Transverse colon (tissue), 4 donors: ENCODE results near the gene ACTMAP. TPM values are rescaled to one million over a fixed set of nuclear protein-coding genes. Genes with fewer than 3 reads are reported as not detected.
"Not testable (repeated sequence)": the region's sequence is repeated elsewhere in the genome, so short reads cannot be mapped to it uniquely, and the experiment has no call there.

ENCODE experiments used
- DNase-seq: peaks from one replicate; pipeline ENCODE4 v3.0.0-alpha.2; 2019
- H3K27ac ChIP-seq, 4 donors: fragments of 200-600 bp; sonication (generic); 2 replicates each; pipeline ENCODE4 v1.5.1; 2016 to 2018; ENCODE audit warnings: inconsistent platforms in 4 of 4
- H3K27me3 ChIP-seq: fragments of 200-600 bp; sonication (generic); 2 replicates; pipeline ENCODE4 v1.5.1; 2017; ENCODE audit warnings: inconsistent platforms
- H3K36me3 ChIP-seq, 4 donors: fragments of 200-600 bp; sonication (generic); 2 replicates each; pipeline ENCODE4 v1.5.1; 2017 to 2019; ENCODE audit warnings: inconsistent platforms in 4 of 4
- H3K4me1 ChIP-seq, 4 donors: fragments of 200-600 bp; sonication (generic); 2 replicates each; pipeline ENCODE4 v1.5.1; 2017 to 2020; ENCODE audit warnings: inconsistent platforms in 4 of 4
- H3K4me3 ChIP-seq, 4 donors: fragments of 200-600 bp; sonication (generic); 1 replicate in 1 of 4; 2 replicates in 3 of 4; pipeline versions ENCODE4 v1.5.1 to v1.6.1; 2017 to 2019; ENCODE audit warnings: inconsistent platforms in 4 of 4
- H3K9me3 ChIP-seq, 2 donors: fragments of 200-600 bp; sonication (generic); 2 replicates each; pipeline ENCODE4 v1.5.1; 2017 to 2019; ENCODE audit warnings: inconsistent platforms in 2 of 2
- EP300 ChIP-seq: sonication (generic); formaldehyde crosslinking; IDR thresholded peaks from one replicate; pipeline ENCODE4 v1.6.1; 2017; ENCODE audit warnings: antibody characterized with exemption, low read depth
- POLR2A ChIP-seq: fragments of 450-650 bp; IDR thresholded peaks from one replicate; pipeline ENCODE4 v1.6.1; 2016; ENCODE audit warnings: antibody characterized with exemption, mild to moderate bottlenecking, moderate library complexity
- POLR2AphosphoS5 ChIP-seq, 3 donors: sonication (generic); formaldehyde crosslinking; IDR thresholded peaks; one replicate each; pipeline ENCODE4 v1.6.1; 2016; ENCODE audit warnings: antibody characterized with exemption in 3 of 3
- WGBS, 2 donors: methylation state at CpG; one replicate each; pipeline ENCODE4 v1.1.5; 2018; ENCODE audit warnings: low coverage in 1 of 2; 5-methylcytosine and 5-hydroxymethylcytosine counted together
- in situ Hi-C, 4 donors: fragments of 200-750 bp; cut with MboI; loops; one replicate each; pipeline versions ENCODE4 v1.15.0 to v1.15.1; 2017; ENCODE audit warnings: low sequenced_read_pairs in 3 of 4, low pct_ligation_motif_present in 1 of 4, low pct_unique_long_range_greater_than_20kb in 1 of 4
- intact Hi-C: fragments of 100-400 bp; cut with DNase I; formaldehyde crosslinking; loops from one replicate; pipeline ENCODE4 v1.15.1; 2023; ENCODE audit warnings: low total_unique reads
- total RNA-seq, 4 donors: library from RNA; depleted of rRNA; stranded (reverse); fragments of >200 nt; gene quantifications; one replicate each; pipeline ENCODE4 v1.1.0, GENCODE V29; 2016
- TF ChIP-seq, protein P1 (sequence below), 5 experiments: fragments of 200-600 bp in 3 of 5; fragments of 450-650 bp in 2 of 5; sonication (generic) in 3 of 5; IDR thresholded peaks; 1 replicate in 2 of 5; 2 replicates in 3 of 5; pipeline ENCODE4 v1.5.1; 2016 to 2017; ENCODE audit warnings: antibody characterized with exemption in 5 of 5, inconsistent platforms in 3 of 5, mild to moderate bottlenecking in 2 of 5, moderate library complexity in 1 of 5

The ACTMAP gene
- total RNA-seq, 4 donors from 2014 or later = 8.3 to 29.1 (median 12.1) TPM

DNA sequence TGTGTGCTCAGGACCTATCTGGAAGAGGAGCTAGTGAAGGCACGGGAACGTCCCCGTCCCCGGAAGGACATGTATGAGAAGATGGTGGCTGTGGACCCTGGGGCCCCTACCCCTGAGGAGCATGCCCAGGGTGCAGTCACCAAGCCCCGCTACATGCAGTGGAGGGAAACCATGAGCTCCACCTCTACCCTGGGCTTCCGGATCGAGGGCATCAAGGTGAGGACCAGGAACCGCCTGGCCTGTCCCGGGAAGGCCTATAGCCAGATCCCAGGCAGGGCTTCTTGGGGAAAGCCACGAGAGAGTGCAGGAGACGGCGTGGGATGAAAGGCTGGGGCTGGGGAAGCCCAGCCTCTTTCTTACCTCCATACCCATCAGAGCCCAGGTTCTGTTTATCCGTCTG, 17.1 kb downstream of the ACTMAP start:
- no peak overlapping the region for H3K27ac ChIP-seq
- WGBS, 2 donors = 92% methylated on average over 13 of the region's 13 CpGs; no CpG with 5 or more reads in 1 of the 2 donors
- H3K4me3 ChIP-seq = no peak overlapping the region
- no peaks in the 10 kb centered on the region for H3K27me3 ChIP-seq
- no peak for TF ChIP-seq POLR2AphosphoS5 (IDR thresholded peaks at IDR 0.05)
- TF ChIP-seq POLR2A = no peak
- no peak for TF ChIP-seq EP300
- TF ChIP-seq, protein P1, sequence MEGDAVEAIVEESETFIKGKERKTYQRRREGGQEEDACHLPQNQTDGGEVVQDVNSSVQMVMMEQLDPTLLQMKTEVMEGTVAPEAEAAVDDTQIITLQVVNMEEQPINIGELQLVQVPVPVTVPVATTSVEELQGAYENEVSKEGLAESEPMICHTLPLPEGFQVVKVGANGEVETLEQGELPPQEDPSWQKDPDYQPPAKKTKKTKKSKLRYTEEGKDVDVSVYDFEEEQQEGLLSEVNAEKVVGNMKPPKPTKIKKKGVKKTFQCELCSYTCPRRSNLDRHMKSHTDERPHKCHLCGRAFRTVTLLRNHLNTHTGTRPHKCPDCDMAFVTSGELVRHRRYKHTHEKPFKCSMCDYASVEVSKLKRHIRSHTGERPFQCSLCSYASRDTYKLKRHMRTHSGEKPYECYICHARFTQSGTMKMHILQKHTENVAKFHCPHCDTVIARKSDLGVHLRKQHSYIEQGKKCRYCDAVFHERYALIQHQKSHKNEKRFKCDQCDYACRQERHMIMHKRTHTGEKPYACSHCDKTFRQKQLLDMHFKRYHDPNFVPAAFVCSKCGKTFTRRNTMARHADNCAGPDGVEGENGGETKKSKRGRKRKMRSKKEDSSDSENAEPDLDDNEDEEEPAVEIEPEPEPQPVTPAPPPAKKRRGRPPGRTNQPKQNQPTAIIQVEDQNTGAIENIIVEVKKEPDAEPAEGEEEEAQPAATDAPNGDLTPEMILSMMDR (IDR thresholded peaks at IDR 0.05) = no peak
- DNase-seq = no peak
- H3K36me3 ChIP-seq = peaks cover 0 to 72% (median 30%) of the 10 kb centered on the region in 4 donors
- intact Hi-C loops (no loop called here), in situ Hi-C loops (no loop called here)
- no peaks in the 10 kb centered on the region for H3K9me3 ChIP-seq
- peaks cover 0 to 18% (median 5%) of the 10 kb centered on the region in 4 donors for H3K4me1 ChIP-seq

GRCh38 chr19:40732304-40732703, 18.0 kb downstream of the ACTMAP start:
- in situ Hi-C loops, H3K4me3 ChIP-seq, H3K27ac ChIP-seq, intact Hi-C loops, DNase-seq, H3K27me3 ChIP-seq, H3K9me3 ChIP-seq: not testable (repeated sequence)
- Histone ChIP-seq H3K36me3 (peaks cover 0 to 80% (median 32%) of the 10 kb centered on the region in 4 donors), H3K4me1 (peaks cover 0 to 18% (median 5%) of the 10 kb centered on the region in 4 donors)
- 94% methylated on average over 12 to 16 of the region's 16 CpGs for WGBS, 2 donors

GRCh38 chr19:40730065-40730464, 20.2 kb downstream of the ACTMAP start:
- H3K4me3 ChIP-seq, H3K27ac ChIP-seq, H3K9me3 ChIP-seq, H3K4me1 ChIP-seq, H3K27me3 ChIP-seq, DNase-seq, intact Hi-C loops, in situ Hi-C loops: not testable (repeated sequence)
- H3K36me3 ChIP-seq = peaks cover 0 to 77% (median 36%) of the 10 kb centered on the region in 4 donors
- WGBS, 2 donors = 76 to 80% methylated on average over 1 to 5 of the region's 5 CpGs

- intact Hi-C loops = no loop called here
- TF ChIP-seq POLR2AphosphoS5 (IDR thresholded peaks at IDR 0.05) (no peak), POLR2A (no peak), EP300 (no peak)
- TF ChIP-seq, protein P1 (IDR thresholded peaks at IDR 0.05) = no peak
- 98 to 100% methylated on average over 1 to 4 of the region's 4 CpGs for WGBS, 2 donors
- Histone ChIP-seq H3K27me3 (no peaks in the 10 kb centered on the region), H3K36me3 (peaks cover 0 to 59% (median 29%) of the 10 kb centered on the region in 4 donors), H3K4me1 (peaks cover 3 to 16% (median 12%) of the 10 kb centered on the region in 4 donors), H3K27ac (no peak overlapping the region), H3K9me3 (no peaks in the 10 kb centered on the region), H3K4me3 (no peak overlapping the region)
- no peak for DNase-seq
- in situ Hi-C loops = no loop called here
Observed at GRCh38 chr19:40726279-40726678, 24.0 kb downstream of the ACTMAP start.

DNA sequence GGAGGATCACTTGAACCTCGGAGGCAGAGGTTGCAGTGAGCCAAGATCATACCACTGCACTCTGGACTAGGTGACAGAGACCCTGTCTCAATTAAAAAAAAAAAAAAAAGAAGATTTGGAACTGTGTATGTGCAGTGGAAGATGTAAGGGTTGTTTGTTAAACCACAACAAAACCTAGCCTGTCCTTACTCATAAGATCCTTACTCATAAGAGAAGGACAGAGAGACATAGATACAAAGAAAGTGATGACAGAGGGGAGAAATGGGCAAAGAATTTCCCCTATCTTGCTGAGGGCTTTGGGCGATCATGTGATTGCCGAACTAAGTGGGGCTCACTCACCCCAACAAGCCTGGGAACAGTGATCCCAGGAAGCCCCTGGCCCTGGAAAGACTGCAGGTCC, 25.4 kb downstream of the ACTMAP start:
- no peaks in the 10 kb centered on the region for H3K27me3 ChIP-seq
- no peak overlapping the region for H3K4me3 ChIP-seq
- TF ChIP-seq EP300 = no peak
- no peaks in the 10 kb centered on the region for H3K9me3 ChIP-seq
- in situ Hi-C loops = loop anchor here in 1 of 4 donors (25.0 kb wide), 1 partner anchor 87 kb away; no protein-coding TSS in a partner anchor
- H3K4me1 ChIP-seq = peaks cover 6 to 31% (median 24%) of the 10 kb centered on the region in 4 donors
- H3K27ac ChIP-seq = no peak overlapping the region
- intact Hi-C loops = no loop called here
- 68 to 99% methylated on average over 3 of the region's 3 CpGs for WGBS, 2 donors
- no peak for DNase-seq
- H3K36me3 ChIP-seq = peaks cover 0 to 48% (median 22%) of the 10 kb centered on the region in 4 donors

DNA sequence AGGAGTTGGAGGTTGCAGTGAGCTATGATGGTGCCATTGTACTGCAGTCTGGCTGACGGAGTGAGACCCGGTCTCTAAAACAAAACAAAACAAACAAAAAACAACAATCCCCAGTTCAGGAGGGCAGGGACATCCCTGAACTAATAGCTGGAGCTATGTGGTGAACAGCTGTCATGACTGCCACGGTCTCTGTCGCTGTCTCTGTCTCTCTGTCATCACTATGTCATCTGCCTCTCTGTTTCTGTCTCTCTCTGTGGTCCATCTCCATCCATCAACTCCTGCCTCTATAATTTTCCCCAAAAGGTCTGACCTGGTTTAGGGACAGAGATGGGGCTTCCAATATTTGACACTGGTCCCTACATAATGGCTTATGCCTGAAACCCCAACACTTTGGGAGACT, 26.0 kb downstream of the ACTMAP start:
- H3K36me3 ChIP-seq = peaks cover 0 to 42% (median 19%) of the 10 kb centered on the region in 4 donors
- H3K4me1 ChIP-seq = peaks cover 11 to 36% (median 30%) of the 10 kb centered on the region in 4 donors
- no peaks in the 10 kb centered on the region for H3K9me3 ChIP-seq
- in situ Hi-C loops = loop anchor here in 1 of 4 donors (25.0 kb wide), 1 partner anchor 88 kb away; no protein-coding TSS in a partner anchor
- no peak overlapping the region for H3K4me3 ChIP-seq
- WGBS, 2 donors = 92 to 93% methylated on average over 3 to 4 of the region's 4 CpGs
- no peaks in the 10 kb centered on the region for H3K27me3 ChIP-seq
- H3K27ac ChIP-seq = no peak overlapping the region
- TF ChIP-seq POLR2AphosphoS5 (IDR thresholded peaks at IDR 0.05) (no peak), EP300 (no peak), POLR2A (no peak)
- TF ChIP-seq, protein P1 (IDR thresholded peaks at IDR 0.05) = no peak
- intact Hi-C loops = no loop called here
- no peak for DNase-seq
